Stimulated activated CD4-positive, alpha-beta T cell treated with anti-CD3 and anti-CD28 coated beads, Interleukin-12 subunit alpha, Interleukin-12 subunit beta, amount 100 ng/mL, for 24 hours (primary cell): ENCODE data around the gene PTGR3.

Experiments used
- DNase-seq, 2 experiments: peaks; one replicate each; pipeline ENCODE4 v3.0.0-alpha.2; 2020; ENCODE audit warnings: low read depth in 2 of 2

PTGR3 gene

GRCh38 chr18:75170022-75170789 is 38.7 kb downstream of the PTGR3 start:
- no peak for DNase-seq

- no peak for DNase-seq
Observed at GRCh38 chr18:75169411-75169810, 39.5 kb downstream of the PTGR3 start.

GRCh38 chr18:75168619-75169018 is 40.3 kb downstream of the PTGR3 start:
- DNase-seq, result no peak

DNA sequence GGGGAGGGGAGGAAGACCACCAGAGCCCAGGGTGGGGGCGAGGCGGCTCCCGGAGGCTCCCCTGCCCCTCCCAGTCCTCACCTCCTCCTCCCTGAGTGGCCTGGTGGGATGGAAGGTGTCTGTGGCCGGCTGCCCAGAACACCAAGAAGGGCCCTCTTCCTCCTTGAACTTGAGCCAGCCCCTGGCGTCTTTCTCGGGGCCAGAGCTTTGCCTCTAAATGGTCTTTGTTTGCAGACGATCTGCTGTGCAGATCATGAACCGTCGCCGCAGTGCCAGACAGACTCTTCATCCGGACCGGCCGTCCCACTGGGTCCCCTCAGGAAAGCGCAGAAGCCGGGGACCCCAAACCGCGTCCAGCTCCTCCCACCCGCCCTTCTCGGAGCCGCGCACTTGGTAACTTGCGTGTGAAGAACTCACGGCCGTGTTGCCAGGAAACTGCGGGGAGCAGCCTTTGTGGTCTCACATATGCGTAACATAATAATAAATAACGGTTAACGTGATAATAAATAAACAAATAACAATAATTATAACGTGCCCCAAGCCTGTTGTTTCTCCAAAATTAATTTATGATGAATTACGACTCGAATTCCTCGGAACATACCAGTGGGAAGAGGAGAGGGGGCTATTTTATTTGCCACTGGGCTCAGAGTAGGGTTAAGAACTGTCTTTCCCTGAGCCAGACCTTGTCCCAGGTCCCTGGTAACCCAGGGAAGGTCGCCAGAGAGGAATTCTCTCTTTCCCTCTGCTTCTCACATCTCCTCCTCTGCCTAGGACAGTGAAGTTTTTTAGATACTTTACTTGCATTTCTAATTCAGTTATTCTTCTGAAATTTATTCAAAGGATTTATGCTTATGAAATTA is 41.0 kb downstream of the PTGR3 start:
- no peak for DNase-seq

DNA sequence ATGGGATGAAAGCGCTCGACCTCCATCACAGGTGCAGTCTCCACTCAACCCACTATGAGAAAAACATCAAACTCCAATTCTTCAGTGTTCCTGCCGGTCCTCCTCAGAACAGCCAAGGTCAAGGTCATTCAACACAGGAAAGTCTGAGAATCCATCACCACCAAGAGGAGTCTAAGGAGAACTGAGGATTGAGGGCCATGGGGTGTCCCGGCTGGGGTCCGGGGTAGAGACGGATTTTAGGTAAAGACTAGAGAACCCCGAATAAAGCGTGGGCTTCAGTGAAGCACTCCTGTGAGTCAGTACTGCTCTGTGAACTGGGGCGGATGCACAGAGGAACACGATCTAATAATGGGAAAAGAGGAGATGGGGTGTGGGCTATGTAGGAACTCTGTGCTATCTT is 41.8 kb downstream of the PTGR3 start:
- no peak for DNase-seq

DNA sequence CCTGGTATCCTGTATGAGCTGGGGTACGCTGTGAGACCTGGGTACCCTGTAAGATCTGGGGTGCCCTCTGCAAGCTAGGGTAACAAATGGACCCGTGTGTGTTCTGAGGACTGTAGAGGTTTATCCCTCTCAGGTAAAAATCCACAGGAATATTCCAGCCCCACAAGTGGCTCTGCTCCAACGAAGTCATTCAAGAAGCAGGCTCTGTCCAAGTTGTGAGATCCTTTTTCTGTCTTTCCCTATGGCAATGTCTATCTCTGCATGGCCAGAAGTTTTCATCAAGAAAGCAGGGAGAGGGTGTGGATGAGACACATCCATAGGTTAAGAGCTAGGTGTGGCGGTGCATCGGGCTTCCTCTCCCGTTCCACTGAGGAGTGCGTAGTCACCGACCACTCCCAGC is 43.0 kb downstream of the PTGR3 start:
- no peak for DNase-seq

- no peak for DNase-seq
Observed at GRCh38 chr18:75164479-75164878, 44.5 kb downstream of the PTGR3 start.

DNA sequence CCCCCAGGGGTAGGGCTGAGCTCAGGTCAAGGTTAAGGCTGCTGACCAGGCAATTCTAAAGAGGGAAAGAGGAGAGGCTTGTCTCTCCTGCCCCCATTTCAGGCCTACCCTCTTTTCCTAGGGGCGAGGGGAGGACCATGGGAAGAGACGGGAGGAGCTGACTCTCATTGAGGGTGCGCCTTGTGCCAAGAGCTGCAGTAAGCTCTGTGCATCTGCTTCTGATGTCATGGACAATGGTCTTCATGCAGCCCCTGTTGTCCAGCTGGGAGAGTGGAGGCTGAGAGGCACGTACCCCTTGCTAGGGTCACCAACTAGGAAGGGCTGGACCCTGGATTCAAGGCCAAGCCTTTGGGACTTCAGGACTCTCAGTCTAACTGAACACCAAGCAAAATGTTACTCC is 45.2 kb downstream of the PTGR3 start:
- no peak for DNase-seq

DNA sequence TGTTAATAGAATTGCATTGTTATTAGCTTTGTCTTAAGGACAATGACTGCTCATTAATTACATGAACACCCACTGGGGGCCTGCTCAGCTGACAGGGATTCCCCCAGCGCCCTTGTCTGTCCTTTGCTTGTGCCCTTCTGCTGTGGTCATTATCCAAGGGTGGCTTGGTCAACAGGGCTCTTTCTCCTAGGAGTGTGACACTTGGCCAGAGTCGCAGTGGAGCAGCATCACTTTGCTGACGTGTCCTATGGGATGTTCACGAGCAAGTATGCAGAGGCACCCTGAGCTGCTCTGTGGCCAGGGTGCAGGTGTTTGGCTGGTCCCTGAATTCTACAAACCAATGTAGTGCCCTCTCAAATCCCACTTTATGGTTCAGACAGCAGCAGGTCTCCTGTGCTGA is 46.0 kb downstream of the PTGR3 start:
- DNase-seq, result no peak

GRCh38 chr18:75162467-75162866 is 46.5 kb downstream of the PTGR3 start:
- no peak for DNase-seq

DNA sequence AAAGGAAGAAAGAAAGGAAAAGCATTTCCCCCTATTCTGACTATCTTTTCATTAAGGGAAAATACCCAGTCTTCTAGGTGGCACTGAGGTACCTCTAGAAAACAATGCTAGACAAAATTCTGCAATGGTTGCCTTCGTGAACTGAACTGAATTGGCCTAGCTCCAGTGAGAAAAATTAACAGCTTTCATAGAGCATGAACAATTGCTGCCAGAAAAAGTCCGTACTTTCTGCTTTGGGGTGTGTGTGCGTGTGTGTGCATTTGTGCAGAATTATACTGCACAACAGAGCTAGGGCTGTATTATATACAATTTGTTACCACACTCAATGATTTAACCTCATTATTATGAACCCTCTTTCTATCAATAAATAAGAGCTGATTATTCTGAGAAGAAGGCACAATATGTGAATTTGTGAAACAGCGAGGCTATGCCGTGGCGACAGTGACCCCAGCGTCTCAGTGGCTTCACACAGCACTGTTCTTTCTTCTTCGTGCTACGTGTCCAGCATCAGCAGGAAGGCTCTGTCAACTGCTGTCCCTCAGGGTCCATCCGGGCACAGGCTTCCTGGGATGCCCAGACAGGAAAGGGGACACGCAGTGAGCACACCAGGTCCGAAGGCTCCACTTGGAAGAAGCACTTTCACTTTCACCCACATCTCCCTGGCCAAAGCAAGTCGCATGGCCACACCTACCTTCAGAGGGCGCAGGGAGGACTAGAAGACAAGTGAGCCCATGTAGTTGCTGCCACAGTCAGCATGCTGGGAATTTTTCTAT is 47.5 kb downstream of the PTGR3 start:
- DNase-seq, result no peak

GRCh38 chr18:75160364-75160763 is 48.6 kb downstream of the PTGR3 start:
- no peak for DNase-seq

DNA sequence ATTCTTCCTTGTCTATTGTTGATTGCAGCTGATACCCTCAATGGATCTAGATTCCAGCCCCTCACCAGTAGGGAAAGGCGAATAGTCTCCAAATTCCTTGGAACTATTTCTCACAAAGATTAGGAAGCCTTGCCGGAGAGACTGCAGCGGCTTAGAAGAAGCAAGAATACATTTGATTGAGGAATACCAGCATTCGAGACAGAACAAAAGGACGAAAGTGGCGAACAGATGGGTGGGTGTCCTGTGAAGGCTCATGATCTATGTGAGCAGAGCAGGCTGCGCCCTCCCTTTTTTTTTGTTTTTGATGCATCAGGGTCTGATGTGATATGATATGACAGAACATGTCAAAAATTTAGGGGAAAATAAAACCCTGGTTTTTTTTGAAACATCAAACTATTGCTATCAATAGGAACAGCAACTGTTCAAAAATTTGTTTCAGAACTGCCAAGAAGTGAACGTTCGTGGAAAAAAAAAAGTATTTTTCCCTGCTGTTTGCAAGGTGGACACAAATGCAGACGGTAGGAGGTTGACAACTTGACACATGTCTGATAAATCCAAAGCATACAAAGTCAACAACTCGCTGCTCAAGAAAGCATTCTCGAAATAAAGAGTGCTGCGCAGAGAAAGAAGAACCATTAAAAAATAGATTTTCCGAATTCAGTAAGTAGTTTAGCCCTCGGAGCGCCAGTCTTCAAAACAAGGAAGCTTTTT is 49.1 kb downstream of the PTGR3 start:
- DNase-seq, result no peak

GRCh38 chr18:75159238-75159518 is 49.8 kb downstream of the PTGR3 start:
- no peak for DNase-seq
